Mononuclear cell (primary cell): ENCODE measurements around the gene TBC1D20. TPM values are rescaled to one million over a fixed set of nuclear protein-coding genes. Genes with fewer than 3 reads are reported as not detected.
"Not testable (repeated sequence)": the region's sequence is repeated elsewhere in the genome, so short reads cannot be mapped to it uniquely, and the experiment has no call there.

Experiments
- H3K27me3 ChIP-seq: 2 replicates; pipeline ENCODE4 v1.6.0; 2011; ENCODE audit warnings: low read length, control low read depth; ENCODE audit not compliant: insufficient read depth
- H3K4me1 ChIP-seq: 2 replicates; pipeline ENCODE4 v1.5.1; 2011; ENCODE audit warnings: mild to moderate bottlenecking, low read length, control low read depth; ENCODE audit not compliant: insufficient read depth
- H3K4me3 ChIP-seq: 2 replicates; pipeline ENCODE4 v1.5.1; 2011; ENCODE audit warnings: mild to moderate bottlenecking, low read length, moderate library complexity
- H3K9me3 ChIP-seq: 2 replicates; pipeline ENCODE4 v1.5.1; 2011; ENCODE audit warnings: low read depth, mild to moderate bottlenecking, control low read depth, low read length
- total RNA-seq: library from RNA; depleted of rRNA; stranded (reverse); fragments of >200 nt; gene quantifications from one replicate; pipeline ENCODE4 v1.2.3, GENCODE V29; 2012

The TBC1D20 gene
- total RNA-seq, 1 donor, result 16.2 TPM

- no peak overlapping the region for H3K4me3 ChIP-seq
- H3K27me3 ChIP-seq, result no peaks in the 10 kb centered on the region
- H3K4me1 ChIP-seq, result peaks cover 35% of the 10 kb centered on the region
- no peaks in the 10 kb centered on the region for H3K9me3 ChIP-seq
These were observed 2.2 kb downstream of the TBC1D20 start for GRCh38 chr20:460180-460579.

- Histone ChIP-seq H3K4me3 (no peak overlapping the region), H3K27me3 (no peaks in the 10 kb centered on the region), H3K9me3 (no peaks in the 10 kb centered on the region), H3K4me1 (peaks cover 35% of the 10 kb centered on the region)
These were observed 3.6 kb downstream of the TBC1D20 start for GRCh38 chr20:458776-459175.

DNA sequence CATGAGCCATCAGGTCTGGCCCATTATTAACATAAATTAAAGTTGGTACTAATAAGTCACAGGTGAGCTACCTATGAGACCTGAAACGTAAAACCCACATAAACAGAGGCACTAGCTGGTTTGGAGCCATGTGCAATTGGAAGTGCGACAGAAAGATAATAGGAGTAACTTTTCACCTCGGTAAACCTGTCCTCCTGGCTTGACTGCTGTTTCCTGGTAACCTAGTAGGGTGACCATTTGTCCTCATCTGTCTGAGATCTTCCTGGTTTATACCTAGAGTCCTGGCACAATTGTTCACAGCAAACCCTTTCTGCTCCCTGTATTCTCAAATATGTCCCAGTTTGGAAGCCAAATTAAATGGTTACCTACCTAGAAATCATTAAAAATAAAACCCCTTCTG lies 7.4 kb downstream of the TBC1D20 start:
- Histone ChIP-seq H3K9me3 (no peaks in the 10 kb centered on the region), H3K27me3 (no peaks in the 10 kb centered on the region), H3K4me3 (no peak overlapping the region), H3K4me1 (peaks cover 10% of the 10 kb centered on the region)

- not testable (repeated sequence) for H3K27me3 ChIP-seq, H3K4me1 ChIP-seq, H3K9me3 ChIP-seq
These were observed 10.3 kb downstream of the TBC1D20 start for GRCh38 chr20:452021-452420.

GRCh38 chr20:445514-446336 lies 16.6 kb downstream of the TBC1D20 start:
- Histone ChIP-seq H3K9me3 (no peaks in the 10 kb centered on the region), H3K4me3 (no peak overlapping the region), H3K4me1 (no peaks in the 10 kb centered on the region), H3K27me3 (no peaks in the 10 kb centered on the region)

More at GRCh38 chr20:452021-452420, 10.3 kb downstream of the TBC1D20 start:
- H3K4me3 ChIP-seq, result not testable (repeated sequence)

DNA sequence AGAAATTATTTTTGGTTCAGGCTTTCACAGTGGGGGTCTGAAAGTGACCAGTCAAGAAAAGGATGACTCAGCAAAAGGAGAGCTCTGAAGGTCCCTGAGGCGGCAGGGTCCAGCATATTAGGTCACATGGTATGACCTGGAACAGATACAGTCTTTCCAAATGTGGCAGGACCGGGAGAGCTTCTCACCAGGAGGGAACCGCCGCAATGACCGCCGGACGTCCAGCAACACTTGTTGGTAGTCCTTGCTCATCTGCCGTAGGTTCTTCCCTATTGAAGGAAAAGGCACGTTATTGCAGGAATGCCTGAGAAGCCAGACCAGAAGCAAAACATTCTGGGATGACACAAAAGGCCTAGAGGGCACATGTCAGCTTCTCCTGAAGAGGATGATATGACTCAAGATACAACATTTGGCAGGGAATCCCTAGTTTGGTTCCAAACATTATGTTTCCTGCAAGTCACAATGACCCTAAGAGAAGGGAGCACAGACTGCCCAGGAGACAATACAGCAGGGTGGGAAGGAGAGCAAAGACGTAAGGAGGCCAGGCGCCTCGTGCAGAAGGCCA lies 17.4 kb downstream of the TBC1D20 start:
- Histone ChIP-seq H3K9me3 (no peaks in the 10 kb centered on the region), H3K4me3 (no peak overlapping the region), H3K4me1 (no peaks in the 10 kb centered on the region)

DNA sequence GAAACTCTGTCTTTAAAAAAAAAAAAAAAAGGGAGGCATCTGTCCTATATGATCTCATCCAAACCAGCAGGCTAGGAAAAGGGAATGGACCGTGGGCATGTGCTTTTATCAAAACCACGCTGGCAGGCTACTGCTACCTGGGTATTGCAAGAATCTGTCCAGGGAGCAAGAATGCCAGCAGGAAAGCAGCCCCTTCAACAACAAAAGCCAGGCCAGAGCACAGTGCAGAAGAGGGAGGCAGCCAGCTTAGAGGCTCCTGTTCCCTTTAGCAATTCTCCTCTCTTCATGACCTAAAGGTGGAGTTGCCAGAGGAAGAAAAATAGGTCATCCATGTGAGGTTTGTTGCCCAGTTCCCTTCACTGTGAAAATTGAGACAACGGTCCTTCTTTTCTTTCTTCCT lies 18.2 kb downstream of the TBC1D20 start:
- H3K4me1 ChIP-seq, result peaks cover 7% of the 10 kb centered on the region
- H3K4me3 ChIP-seq, result no peak overlapping the region
- H3K27me3 ChIP-seq, result no peaks in the 10 kb centered on the region
- no peaks in the 10 kb centered on the region for H3K9me3 ChIP-seq

More for the DNA sequence above, 17.4 kb downstream of the TBC1D20 start:
- no peaks in the 10 kb centered on the region for H3K27me3 ChIP-seq

DNA sequence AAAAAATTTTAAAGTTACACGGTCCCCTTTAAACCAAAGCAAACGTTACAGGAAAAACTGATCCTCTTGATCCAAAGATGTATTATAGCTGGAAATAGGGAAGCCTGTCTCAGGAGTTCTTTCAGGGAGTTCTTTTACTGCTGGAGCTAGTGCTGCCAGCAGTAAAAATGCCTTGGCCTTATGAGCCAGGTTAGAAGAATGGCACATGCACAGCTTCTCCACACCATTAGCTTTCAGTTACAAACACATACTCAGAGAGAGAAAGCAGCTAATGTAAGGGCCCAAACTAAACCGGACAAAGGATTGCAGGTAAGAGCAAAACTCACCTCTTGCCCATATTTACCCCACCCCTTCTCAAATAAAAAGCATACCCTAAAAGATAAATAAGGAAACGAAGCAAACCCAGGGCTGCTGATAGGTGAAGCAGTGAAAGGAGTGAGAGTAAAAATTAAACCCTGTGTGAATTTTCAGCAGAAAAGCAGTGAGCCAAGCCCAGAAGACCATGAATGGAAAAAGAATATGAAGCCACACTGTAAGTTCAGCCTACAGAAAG lies 19.0 kb downstream of the TBC1D20 start:
- Histone ChIP-seq H3K27me3 (no peaks in the 10 kb centered on the region), H3K4me3 (no peak overlapping the region), H3K4me1 (peaks cover 15% of the 10 kb centered on the region), H3K9me3 (no peaks in the 10 kb centered on the region)

DNA sequence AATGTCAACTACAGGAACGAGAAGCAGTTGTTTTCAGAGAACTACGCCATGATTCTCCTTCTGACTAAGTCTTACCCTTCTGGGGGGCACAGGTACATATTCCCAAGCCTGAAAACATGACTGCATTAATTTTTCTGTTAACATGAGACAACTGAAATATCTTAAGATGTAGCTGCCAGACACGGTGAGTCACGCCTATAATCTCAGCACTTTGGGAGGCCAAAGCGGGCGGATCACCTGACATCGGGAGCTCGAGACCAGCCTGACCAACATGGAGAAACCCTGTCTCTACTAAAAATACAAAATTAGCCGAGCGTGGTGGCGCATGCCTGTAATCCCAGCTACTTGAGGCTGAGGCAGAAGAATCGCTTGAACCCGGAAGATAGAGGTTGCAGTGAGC lies 21.7 kb downstream of the TBC1D20 start:
- Histone ChIP-seq H3K4me1 (peaks cover 28% of the 10 kb centered on the region), H3K9me3 (no peaks in the 10 kb centered on the region), H3K4me3 (no peak overlapping the region), H3K27me3 (no peaks in the 10 kb centered on the region)

GRCh38 chr20:440148-440547 lies 22.2 kb downstream of the TBC1D20 start:
- no peaks in the 10 kb centered on the region for H3K9me3 ChIP-seq
- peaks cover 28% of the 10 kb centered on the region for H3K4me1 ChIP-seq
- H3K4me3 ChIP-seq, result no peak overlapping the region
- no peaks in the 10 kb centered on the region for H3K27me3 ChIP-seq

GRCh38 chr20:438571-439469 lies 23.5 kb downstream of the TBC1D20 start:
- no peaks in the 10 kb centered on the region for H3K9me3 ChIP-seq
- H3K27me3 ChIP-seq, result no peaks in the 10 kb centered on the region
- peak overlapping the region; percentile 2 for H3K4me3 ChIP-seq
- H3K4me1 ChIP-seq, result peaks cover 34% of the 10 kb centered on the region

DNA sequence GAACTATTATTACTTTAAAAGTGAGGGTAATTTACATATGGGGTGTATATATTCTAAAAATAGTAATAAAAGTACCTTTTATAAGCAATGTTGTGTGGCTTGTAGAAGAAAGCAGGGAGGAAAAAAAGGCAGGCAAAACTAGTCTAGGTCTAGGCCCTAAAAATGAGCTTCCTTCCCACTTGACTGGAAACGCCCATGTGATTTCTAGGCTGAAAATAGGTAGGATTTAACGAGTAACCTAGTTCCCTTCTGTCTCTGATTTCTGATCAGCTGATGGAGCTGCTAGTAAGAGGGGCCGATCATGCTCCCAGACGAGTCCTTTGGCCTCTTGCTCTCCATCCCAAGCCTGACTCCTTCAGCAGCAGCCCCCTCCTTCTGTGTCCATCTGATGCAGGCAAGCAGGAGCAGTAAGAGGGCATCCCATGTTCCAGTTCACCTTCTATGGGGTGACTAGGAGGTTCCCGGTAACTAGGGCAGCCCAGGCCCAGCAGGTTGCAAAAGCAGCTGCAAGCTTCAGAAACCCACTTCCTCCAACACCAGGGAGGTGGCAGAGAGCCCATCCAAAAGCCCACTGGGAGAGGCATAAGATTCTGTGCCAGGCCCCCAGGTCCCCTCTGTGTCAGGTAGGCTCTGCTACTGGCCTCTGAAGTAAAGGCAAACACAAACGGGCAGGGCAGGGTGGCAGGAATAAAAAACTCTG lies 24.4 kb downstream of the TBC1D20 start:
- H3K4me3 ChIP-seq, result peak overlapping the region; percentile 2
- peaks cover 42% of the 10 kb centered on the region for H3K4me1 ChIP-seq
- no peaks in the 10 kb centered on the region for H3K9me3 ChIP-seq
- H3K27me3 ChIP-seq, result no peaks in the 10 kb centered on the region

- H3K4me1 ChIP-seq, result peaks cover 42% of the 10 kb centered on the region
- H3K9me3 ChIP-seq, result no peaks in the 10 kb centered on the region
- H3K4me3 ChIP-seq, result no peak overlapping the region
- no peaks in the 10 kb centered on the region for H3K27me3 ChIP-seq
These were observed 25.9 kb downstream of the TBC1D20 start for GRCh38 chr20:436476-436875.

GRCh38 chr20:435558-435957 lies 26.8 kb downstream of the TBC1D20 start:
- H3K9me3 ChIP-seq, result no peaks in the 10 kb centered on the region
- H3K27me3 ChIP-seq, result no peaks in the 10 kb centered on the region
- peaks cover 42% of the 10 kb centered on the region for H3K4me1 ChIP-seq
- H3K4me3 ChIP-seq, result no peak overlapping the region
